ENCODE measurements around the gene SLAIN2.
A peak's percentile ranks its signal among the peaks of the same experiment; 100 is the strongest.
"Not testable (repeated sequence)": the region's sequence is repeated elsewhere in the genome, so short reads cannot be mapped to it uniquely, and the experiment has no call there.

Gene SLAIN2

DNA sequence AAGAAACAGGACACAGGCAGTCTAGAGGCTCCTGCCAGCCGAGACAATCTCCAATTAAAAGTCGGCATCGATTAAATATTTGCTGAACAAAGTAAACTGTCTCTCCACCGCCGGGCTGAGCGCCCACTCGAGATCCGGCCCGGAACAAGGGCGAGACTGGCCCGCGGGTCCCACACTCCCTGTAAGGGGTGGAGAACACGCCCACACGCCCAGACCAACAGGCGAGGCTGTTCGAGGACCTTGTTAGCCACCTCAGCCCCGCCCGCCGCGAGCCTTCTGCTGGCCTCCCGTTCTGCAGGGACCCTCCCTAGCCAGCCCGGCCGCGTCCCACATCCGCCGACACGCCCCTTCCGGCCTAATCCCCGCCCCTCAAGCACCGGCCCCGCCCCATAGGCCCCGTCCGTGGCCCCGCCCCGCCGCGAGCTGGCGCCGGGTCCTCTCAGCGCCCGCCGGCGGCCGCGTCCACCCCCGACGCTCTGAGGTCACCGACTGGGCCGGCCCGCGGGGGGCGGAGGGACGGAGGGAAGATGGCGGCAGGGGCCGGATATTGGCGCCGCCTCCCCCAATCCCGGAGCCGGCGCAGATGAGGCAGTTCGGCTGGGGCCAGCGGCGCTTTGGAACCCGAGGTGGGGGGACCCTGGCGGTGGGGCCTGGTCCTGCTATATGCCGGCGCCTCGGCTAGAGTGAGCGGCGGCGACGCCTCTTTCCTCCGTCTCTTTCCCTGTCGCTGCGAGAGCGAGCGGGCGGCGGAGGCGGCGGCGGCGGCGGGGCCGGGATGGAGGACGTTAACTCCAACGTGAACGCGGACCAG, at the start of gene SLAIN2:
Gene SLAIN2 (plus strand): TSS at position 565 of the 811 bp plus-strand sequence. CDS start 211 bp downstream, at position 776.
- DNase-seq = peak; percentile 91

GRCh38 chr4:48292218-48292790, 49.0 kb upstream of the SLAIN2 start:
- not testable (repeated sequence) for DNase-seq

- no peak for DNase-seq
Observed at GRCh38 chr4:48295116-48295515, 46.2 kb upstream of the SLAIN2 start.

DNA sequence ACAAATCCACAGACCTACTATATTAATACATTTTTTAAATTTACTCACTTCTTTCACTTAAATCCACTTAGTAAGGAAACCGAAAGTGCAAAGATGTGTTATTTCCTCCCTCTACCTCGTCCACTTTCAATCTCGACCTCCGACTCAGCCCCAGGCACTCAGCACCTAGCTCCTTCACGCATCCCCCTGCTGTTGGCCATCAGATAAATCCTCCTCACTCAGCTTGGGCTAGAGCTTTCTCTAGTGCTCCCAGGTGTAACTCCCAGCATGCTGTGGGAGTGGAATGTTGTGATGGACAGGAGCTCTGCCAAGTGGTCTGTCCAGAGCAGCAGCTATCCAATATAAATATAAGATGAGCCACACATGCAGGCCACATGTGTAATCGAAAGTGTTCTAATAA, 45.0 kb upstream of the SLAIN2 start:
- no peak for DNase-seq

DNA sequence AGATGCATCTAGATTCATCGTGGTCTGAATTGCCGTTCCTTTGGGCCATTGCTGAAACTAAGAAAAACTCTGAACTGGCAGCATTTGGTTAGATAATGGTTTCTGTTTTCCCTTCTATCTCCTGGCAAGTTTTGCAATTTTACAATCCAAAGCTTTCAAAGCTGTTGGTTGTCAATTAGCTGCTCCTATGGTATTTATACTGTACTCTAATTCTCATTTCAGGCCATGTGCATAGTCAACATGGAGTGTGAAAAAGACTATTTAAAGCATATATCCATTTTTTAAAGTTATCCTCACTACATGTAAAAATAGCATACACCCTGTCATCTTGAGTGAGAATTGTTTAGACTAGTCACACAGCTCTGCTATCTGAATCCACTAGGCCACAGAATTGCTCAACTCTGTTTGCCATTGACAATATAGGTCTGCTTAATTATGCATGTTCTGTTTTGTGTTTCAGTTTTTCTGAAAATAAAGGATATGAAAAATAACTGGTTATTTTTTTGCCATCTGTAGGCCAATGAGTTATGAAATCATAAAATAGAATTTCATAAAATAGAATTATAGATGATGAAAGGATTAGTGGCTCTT, 44.0 kb upstream of the SLAIN2 start:
- no peak for DNase-seq

DNA sequence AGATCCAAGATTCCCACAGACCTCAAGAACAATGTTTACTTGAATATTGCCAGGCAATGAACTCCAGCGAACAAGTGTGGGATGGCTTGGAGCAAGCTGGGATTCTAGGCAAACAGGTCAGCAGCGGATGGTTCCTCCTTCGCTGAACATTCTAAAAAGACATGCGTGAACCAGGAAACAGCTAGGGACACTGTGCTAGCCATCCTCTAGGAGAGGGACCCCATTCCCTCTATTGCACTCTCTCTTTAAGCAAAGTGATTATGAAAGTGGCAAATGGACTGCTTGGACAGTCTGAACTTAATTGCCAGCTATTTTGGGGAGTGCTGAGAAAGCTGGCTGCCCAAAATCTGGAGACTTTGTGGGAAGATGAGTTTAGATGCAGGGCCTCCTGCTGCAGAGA, 41.8 kb upstream of the SLAIN2 start:
- DNase-seq = no peak

DNA sequence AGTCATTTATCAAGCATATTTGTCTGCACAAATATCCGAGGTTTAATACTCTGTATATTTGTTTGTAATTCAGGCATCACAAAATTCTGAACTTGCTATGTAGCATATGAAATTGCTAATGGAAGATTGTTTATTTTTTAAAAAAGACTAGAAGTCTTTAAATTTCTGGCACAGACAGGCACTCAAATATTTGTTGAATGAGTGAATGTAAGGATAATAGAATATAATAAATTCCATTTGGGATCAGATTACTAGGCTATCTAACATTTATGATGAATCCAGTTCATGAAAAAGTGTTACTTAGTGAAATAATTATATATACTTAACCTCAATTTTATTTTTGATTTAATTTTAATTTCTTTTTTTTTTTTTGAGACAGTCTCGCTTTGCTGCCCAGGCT, 41.3 kb upstream of the SLAIN2 start:
- no peak for DNase-seq

GRCh38 chr4:48305508-48305907, 35.8 kb upstream of the SLAIN2 start:
- DNase-seq = no peak

DNA sequence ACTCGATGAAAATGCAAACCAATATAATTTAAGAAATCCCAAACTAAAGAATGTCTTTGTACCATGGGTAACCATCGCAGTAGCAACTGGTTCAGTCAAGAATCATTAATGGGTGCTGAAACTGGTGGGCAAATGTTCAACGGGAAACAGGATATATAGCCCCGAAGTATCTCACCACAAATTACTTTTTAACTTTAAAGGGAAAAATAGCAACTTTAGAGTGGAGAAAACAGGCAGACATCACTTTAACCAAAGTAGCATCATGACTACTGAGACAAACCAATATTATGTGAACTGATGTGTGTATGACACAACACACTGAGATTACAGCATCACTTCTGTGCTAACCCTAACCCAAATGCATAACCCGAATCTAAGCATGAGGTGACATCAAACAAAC, 33.8 kb upstream of the SLAIN2 start:
- DNase-seq = no peak

- no peak for DNase-seq
Observed at GRCh38 chr4:48308901-48309300, 32.4 kb upstream of the SLAIN2 start.

DNA sequence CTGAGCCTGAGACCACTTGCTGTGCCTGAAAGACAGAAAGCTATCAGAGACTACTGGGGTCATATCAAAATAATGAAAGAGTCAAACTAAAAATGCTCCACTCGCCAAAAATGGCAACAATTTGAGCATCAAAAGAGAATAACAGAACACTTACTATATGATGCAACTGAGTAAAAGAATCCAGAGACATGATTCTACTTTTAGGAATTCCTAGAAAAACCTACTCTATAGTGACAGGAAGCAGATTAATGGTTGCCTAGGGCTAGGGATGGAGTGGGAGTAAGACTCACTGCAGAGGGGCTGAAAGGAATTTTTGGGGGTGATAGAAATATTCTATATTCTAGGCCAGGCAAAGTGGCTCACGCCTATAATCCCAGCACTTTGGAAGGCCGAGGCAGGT, 29.4 kb upstream of the SLAIN2 start:
- no peak for DNase-seq

GRCh38 chr4:48314746-48315145, 26.6 kb upstream of the SLAIN2 start:
- not testable (repeated sequence) for DNase-seq

- peak; percentile 14 for DNase-seq
Observed at GRCh38 chr4:48315728-48316630, 25.4 kb upstream of the SLAIN2 start.

GRCh38 chr4:48321312-48321711, 20.0 kb upstream of the SLAIN2 start:
- no peak for DNase-seq

GRCh38 chr4:48322063-48322462, 19.3 kb upstream of the SLAIN2 start:
- no peak for DNase-seq

DNA sequence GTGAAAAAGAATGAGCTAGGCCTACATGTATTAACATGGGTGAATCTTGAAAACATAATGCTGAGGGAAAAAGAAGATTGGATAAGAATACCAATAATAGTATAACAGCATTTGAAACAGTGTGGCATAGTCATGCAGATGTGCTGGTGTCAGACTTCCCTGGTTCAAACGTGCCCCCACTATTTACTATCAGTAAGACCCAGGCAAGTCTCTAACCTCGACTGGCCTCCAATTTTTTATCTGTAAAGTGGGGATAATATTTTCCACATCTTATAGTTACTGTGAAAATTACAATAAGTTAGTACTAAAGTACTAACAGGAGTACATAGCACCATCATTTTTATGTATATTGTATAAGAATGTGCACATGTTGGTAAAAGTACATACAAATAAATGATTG, 17.0 kb upstream of the SLAIN2 start:
- no peak for DNase-seq

GRCh38 chr4:48329193-48329592, 12.1 kb upstream of the SLAIN2 start:
- no peak for DNase-seq

DNA sequence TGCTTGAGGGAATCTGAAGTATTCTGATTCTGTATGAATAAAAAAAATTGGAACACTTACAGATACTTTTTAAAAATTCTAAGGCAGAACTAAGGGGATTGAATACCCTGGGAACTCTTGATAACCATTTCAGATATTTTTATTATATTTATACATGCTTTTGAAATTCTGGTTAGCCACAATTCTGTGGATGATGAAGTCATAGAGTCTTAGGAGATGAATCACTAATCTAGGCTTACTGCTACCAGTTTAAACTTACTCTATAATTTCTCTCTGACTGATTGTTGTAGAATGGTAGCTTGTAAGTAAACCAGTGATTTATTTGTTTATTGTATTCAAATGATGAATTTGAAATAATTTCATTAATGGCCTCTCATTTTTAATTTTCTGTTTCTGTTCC, 11.4 kb upstream of the SLAIN2 start:
- no peak for DNase-seq

DNA sequence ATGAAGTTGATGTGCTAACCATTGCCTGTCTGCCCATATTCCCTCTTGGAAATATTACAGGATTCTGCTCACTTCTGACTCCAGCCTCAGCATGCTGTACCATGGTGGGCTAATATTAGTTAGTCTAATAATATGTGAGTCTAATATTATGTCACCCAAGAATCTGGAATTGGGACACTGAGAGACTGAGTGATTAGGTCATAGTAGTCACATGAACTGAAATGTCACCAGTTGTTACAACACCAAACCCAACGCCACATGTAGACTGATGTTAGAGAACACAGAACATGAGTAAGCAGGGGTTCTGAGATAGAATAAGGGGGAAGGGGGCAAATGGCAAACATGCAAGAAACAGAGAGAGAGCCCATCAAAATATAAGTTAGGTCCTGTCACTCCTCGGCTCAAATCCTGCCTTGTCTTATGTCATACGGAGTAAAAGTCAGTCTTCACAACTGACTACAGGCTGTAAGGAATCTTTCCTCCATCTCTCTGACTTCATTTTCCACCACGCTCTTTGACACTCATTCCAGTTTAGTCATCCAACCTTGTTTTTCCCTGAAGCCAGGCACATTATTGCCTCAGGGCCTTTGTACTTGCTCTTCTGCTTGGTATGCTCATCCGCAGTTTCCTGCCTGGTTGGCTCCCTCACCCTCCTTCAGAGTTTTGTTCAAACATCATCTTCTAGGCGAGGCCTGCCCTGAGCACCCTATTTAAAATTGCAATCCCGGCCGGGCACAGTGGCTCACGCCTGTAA, 9.6 kb upstream of the SLAIN2 start:
- no peak for DNase-seq

DNA sequence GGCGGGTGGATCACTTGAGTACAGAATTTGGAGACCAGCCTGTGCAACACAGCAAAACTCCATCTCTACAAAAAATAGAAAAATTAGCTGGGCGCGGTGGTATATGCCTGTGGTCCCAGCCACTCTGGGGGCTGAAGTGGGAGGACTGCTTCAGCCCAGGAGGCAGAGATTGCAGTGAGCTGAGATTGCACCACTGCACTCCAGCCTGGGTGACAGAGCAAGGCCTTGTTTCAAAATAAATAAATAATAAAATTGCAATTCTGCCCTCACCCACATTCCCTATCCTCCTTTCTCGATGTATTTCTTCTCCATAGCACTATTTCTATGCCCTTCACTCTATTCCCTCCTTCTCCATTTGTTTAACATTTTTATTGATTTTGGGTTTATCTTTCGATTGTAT, 8.7 kb upstream of the SLAIN2 start:
- no peak for DNase-seq

DNA sequence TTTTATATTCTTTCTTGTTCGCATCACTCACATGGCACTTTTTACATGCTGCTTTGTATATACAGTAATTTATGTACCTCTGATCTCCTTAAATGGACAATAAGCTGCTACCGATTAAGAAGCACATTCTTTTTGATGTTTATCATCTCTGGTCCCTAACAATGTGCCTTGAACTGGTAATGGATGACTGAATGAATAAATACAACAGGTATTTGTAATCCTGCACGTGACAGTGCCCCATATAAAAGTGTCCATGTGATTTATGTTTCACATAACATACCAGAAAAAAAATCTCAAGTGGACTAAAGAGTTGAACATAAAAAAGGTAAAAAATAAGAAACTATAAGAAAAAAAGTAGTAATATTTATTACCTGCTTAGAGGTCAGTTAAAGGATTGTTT, 7.7 kb upstream of the SLAIN2 start:
- DNase-seq = no peak

- no peak for DNase-seq
Observed at GRCh38 chr4:48334236-48334635, 7.1 kb upstream of the SLAIN2 start.

Measured in DMS79 treated with DMSO at 0.1 percent for 48 hours (cell line).